ENCODE measurements around the gene CCDC154.

GRCh38 chr16:1454561-1454960, 10.2 kb upstream of the CCDC154 start:
- TF ChIP-seq CTCF (conservative IDR thresholded peaks at IDR 0.05) (no peak), ZFX (IDR thresholded peaks at IDR 0.05) (no peak)

All from C4-2B (cell line).